MM.1S (cell line): ENCODE data around the gene ALDOA.
"Not testable (repeated sequence)": the region's sequence is repeated elsewhere in the genome, so short reads cannot be mapped to it uniquely, and the experiment has no call there.

ENCODE experiments used
- EZH2phosphoT487 ChIP-seq: fragments of 300-600 bp; sonication (generic); IDR thresholded peaks from 2 replicates; pipeline ENCODE4 v1.6.1; 2018; ENCODE audit warnings: antibody characterized with exemption, low read length
- TF ChIP-seq, protein P1 (sequence below): fragments of 300-600 bp; sonication (generic); IDR thresholded peaks from 2 replicates; pipeline ENCODE4 v1.5.1; 2016; ENCODE audit warnings: antibody characterized with exemption, low read length, mixed read lengths

DNA sequence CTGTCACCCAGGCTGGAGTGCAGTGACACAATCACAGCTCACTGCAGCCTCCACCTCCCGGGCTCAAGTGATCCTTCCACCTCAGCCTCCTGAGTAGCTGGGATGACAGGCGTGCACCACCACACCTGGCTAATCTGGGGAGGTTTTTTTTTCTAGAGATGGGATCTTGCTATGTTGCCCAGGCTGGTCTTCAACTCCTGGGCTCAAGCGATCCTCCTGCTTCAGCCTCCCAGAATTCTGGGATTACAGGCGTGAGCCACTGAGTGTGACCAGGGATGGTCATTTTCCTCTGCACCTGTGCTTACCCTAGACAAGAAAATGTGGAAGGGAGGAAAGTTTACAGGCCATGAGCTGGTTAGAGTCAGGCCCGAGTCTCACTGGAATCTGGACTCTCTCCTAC is 24.9 kb upstream of the ALDOA start:
- TF ChIP-seq, protein P1, sequence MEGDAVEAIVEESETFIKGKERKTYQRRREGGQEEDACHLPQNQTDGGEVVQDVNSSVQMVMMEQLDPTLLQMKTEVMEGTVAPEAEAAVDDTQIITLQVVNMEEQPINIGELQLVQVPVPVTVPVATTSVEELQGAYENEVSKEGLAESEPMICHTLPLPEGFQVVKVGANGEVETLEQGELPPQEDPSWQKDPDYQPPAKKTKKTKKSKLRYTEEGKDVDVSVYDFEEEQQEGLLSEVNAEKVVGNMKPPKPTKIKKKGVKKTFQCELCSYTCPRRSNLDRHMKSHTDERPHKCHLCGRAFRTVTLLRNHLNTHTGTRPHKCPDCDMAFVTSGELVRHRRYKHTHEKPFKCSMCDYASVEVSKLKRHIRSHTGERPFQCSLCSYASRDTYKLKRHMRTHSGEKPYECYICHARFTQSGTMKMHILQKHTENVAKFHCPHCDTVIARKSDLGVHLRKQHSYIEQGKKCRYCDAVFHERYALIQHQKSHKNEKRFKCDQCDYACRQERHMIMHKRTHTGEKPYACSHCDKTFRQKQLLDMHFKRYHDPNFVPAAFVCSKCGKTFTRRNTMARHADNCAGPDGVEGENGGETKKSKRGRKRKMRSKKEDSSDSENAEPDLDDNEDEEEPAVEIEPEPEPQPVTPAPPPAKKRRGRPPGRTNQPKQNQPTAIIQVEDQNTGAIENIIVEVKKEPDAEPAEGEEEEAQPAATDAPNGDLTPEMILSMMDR: not testable (repeated sequence)
- TF ChIP-seq EZH2phosphoT487: not testable (repeated sequence)
